ENCODE results near the gene SETD9. TPM values are rescaled to one million over a fixed set of nuclear protein-coding genes. Genes with fewer than 3 reads are reported as not detected.

Gene SETD9, protein sequence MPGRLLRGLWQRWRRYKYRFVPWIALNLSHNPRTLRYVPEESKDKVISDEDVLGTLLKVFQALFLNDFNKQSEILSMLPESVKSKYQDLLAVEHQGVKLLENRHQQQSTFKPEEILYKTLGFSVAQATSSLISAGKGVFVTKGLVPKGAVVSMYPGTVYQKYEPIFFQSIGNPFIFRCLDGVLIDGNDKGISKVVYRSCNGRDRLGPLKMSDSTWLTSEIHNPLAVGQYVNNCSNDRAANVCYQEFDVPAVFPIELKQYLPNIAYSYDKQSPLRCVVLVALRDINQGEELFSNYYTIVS
- total RNA-seq (2014; rRNA removed; shearing (Covaris generic)), result 10.1 and 14.4 TPM in 2 replicates

DNA sequence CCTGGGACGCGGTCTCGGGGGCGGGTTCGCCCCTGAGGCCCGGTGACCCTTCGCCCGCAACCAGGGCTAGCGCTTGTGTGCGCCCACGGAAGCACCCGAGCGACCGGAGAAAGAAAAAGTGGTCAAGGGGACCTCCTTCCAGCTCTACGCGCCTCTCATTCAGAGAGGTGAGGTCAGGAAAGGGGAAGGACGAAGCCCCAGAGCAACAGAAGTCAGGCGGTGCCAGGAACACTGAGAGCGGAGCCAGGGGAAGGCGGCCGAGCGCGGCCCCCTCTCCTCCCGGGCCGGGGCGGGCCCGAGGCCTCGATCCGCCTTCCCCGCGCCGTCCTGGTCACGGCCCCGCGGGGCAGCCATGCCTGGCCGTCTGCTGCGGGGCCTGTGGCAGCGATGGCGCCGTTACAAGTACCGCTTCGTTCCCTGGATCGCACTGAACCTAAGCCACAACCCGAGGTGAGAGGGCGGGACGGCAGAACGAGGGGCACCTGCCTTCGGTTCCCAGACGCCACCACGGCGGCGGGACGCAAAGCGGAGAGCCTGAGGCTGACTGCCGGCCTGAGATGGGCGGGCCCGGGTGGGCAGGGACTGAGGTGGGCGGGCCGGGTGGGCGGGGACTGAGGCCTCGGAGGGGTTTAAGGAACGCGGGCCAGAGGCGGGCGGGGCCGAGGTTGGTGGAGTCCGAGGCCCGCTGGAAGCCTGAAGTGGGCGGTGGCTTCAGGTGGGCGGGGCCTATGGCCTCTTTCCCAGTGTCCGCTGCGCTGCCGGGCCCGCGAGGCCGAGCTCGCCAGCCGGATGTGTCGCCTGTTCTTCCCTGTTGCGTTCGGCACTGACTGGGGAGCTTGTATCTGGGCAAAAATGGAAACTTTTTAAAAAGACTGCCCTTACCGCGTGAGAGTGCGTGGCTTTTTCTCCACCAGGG, at the start of gene SETD9:
TSS of gene SETD9 (plus strand) at position 303 of the 916 bp plus-strand sequence. CDS start at position 353, 50 bp downstream.
- Histone ChIP-seq H3K4me3 (ENCODE audit: insufficient read depth, low read depth, low read length) (peak within 1 kb of the TSS; percentile 78), H3K27me3 (ENCODE audit: control insufficient read depth, insufficient read depth, low read length) (no peaks in the 10 kb centered on the region), H3K36me3 (replicated peaks; ENCODE audit: control insufficient read depth, insufficient read depth, low read length) (no peaks in the 10 kb centered on the region)
- DNase-seq, result peak; percentile 96

DNA sequence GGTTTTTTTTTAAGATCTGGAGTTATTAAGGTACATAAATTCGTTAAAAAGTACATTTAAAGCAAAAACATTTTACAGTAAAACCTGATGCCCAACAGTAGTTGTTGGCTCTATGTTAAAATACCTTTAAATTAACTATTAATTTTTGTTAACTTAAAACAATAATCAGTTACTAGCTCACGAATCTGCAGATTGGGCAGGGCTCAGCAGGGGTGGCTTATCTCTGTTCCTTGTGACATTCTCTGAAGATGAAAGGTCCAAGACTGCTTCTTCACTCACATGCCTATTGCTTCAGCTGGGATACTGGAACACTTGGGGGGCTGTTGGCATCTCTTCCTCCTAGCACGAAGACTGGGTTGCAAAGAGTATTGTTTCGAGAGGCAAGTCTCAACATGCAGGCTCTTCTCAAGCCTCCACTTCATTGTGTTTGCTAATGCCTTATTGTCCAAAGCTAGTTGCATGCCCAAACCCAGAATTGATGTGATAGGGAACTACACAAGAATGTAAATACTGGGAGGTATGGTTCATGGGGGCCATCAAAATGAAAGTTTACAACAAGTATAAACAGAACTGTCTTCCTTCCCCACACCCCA, 47.4 kb upstream of the SETD9 start:
- no peaks in the 10 kb centered on the region for H3K36me3 ChIP-seq (replicated peaks; ENCODE audit: control insufficient read depth, insufficient read depth, low read length)
- no peak overlapping the region for H3K4me3 ChIP-seq (ENCODE audit: insufficient read depth, low read depth, low read length)

DNA sequence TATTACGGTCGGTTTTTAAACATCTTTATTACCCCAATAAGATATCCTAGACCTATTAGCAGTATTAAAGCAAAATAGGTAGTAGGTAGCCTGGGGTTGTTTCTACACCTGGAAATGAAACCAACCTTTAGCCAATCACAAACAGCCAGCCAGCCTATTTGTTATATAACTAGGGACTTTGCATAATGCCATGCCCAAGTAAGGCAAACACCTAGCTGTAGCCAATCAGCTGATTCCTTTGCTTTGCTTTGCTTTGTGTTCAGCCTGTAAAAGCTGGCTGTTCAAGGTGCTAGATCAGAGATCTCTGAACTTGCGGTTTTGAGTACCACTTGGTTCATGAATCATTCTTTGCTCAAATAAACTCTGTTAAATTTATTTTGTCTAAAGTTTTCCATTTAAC, 46.5 kb upstream of the SETD9 start:
- no peaks in the 10 kb centered on the region for H3K36me3 ChIP-seq (replicated peaks; ENCODE audit: control insufficient read depth, insufficient read depth, low read length)
- no peaks in the 10 kb centered on the region for H3K27me3 ChIP-seq (ENCODE audit: control insufficient read depth, insufficient read depth, low read length)
- DNase-seq, result no peak
- H3K4me3 ChIP-seq (ENCODE audit: insufficient read depth, low read depth, low read length), result no peak overlapping the region

More for the DNA sequence above, 47.4 kb upstream of the SETD9 start:
- no peak for DNase-seq
- H3K27me3 ChIP-seq (ENCODE audit: control insufficient read depth, insufficient read depth, low read length), result no peaks in the 10 kb centered on the region

DNA sequence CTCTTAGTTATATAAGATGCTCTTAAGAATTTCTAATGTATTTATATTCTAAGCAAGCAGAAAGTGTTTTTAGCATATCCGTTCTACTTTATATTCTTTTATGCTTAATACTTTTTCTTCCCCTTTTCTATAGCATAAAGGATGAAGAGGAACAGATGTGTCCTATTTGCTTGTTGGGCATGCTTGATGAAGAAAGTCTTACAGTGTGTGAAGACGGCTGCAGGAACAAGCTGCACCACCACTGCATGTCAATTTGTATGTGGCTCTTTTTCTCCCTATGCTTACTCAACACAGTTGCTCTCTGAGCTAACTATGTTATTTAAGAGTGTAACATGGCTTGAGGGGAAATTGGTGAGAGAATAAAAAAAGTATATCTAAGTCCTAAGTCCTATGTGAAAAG, 37.6 kb upstream of the SETD9 start:
- H3K4me3 ChIP-seq (ENCODE audit: insufficient read depth, low read depth, low read length), result no peak overlapping the region
- no peaks in the 10 kb centered on the region for H3K27me3 ChIP-seq (ENCODE audit: control insufficient read depth, insufficient read depth, low read length)
- H3K36me3 ChIP-seq (replicated peaks; ENCODE audit: control insufficient read depth, insufficient read depth, low read length), result no peaks in the 10 kb centered on the region
- DNase-seq, result no peak

DNA sequence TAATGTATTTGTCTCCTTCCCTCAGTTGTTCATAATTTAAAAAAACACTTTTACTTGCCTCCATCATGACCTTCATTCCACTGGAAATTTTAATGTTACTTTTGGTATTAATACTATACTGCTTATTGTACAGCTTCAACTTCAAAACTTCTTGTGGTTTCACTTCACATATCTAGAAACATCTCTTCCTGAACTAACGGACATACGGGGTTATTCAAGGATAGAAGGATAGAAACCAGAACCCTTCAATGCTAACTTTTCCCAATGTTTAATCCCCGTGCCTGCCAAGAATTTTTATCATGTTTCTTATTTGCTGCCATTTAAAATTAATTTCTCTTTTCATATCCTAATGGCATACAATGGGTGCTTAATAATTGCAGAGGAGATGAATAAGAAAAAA, 36.3 kb upstream of the SETD9 start:
- Histone ChIP-seq H3K27me3 (ENCODE audit: control insufficient read depth, insufficient read depth, low read length) (no peaks in the 10 kb centered on the region), H3K36me3 (replicated peaks; ENCODE audit: control insufficient read depth, insufficient read depth, low read length) (no peaks in the 10 kb centered on the region), H3K4me3 (ENCODE audit: insufficient read depth, low read depth, low read length) (no peak overlapping the region)
- DNase-seq, result no peak

DNA sequence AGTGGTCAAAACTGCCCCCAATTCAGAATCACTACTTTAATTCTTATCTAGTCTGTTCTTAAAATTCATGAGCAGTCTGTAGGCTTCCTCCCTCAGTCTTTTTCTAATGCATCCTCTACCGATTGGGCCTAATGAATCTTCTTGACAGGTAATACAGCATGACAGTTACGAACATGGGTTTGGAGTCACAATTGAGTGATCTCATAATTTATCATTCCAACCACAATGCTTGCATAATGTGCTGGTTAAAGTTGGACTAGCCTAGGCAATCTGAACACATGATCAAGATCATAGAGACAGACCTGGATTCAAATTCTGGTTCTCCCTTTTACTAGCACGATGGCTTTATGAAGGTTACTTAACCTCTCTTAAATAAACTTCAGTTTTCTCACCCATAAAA, 33.1 kb upstream of the SETD9 start:
- Histone ChIP-seq H3K36me3 (replicated peaks; ENCODE audit: control insufficient read depth, insufficient read depth, low read length) (no peaks in the 10 kb centered on the region), H3K27me3 (ENCODE audit: control insufficient read depth, insufficient read depth, low read length) (no peaks in the 10 kb centered on the region), H3K4me3 (ENCODE audit: insufficient read depth, low read depth, low read length) (no peak overlapping the region)
- no peak for DNase-seq

DNA sequence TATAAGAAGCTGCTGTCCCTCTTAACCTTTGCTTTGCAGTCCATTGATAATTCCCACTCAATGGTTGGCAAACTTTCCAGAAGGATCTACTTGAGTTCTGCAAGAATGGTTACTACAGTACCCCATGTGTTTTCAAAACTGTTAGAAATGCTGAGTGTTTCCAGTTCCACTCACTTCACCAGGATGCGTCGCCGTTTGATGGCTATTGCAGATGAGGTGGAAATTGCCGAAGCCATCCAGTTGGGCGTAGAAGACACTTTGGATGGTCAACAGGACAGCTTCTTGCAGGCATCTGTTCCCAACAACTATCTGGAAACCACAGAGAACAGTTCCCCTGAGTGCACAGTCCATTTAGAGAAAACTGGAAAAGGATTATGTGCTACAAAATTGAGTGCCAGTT, 27.8 kb upstream of the SETD9 start:
- no peak for DNase-seq
- no peak overlapping the region for H3K4me3 ChIP-seq (ENCODE audit: insufficient read depth, low read depth, low read length)
- no peaks in the 10 kb centered on the region for H3K27me3 ChIP-seq (ENCODE audit: control insufficient read depth, insufficient read depth, low read length)
- peaks cover 1% of the 10 kb centered on the region for H3K36me3 ChIP-seq (replicated peaks; ENCODE audit: control insufficient read depth, insufficient read depth, low read length)

DNA sequence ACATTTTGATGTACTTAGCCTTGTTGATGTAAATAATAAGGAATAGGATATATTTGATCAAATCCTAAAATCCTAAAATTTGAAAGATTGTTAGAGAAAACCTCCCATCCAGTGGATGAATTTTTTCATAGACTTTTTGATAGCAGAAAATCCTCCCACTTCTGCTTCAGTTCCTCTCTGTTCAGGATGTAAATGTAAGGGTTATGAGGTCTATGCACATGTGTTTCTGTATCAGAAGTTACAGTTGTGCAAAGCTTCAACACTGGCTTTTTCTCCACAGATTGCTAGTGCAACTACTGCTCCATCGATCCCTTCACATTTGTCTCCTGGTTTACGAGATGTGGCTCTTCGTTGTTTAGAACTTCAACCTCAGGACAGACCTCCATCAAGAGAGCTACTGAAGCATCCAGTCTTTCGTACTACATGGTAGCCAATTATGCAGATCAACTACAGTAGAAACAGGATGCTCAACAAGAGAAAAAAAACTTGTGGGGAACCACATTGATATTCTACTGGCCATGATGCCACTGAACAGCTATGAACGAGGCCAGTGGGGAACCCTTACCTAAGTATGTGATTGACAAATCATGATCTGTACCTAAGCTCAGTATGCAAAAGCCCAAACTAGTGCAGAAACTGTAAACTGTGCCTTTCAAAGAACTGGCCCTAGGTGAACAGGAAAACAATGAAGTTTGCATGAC, 16.0 kb upstream of the SETD9 start:
- no peaks in the 10 kb centered on the region for H3K27me3 ChIP-seq (ENCODE audit: control insufficient read depth, insufficient read depth, low read length)
- no peak for DNase-seq
- H3K36me3 ChIP-seq (replicated peaks; ENCODE audit: control insufficient read depth, insufficient read depth, low read length), result no peaks in the 10 kb centered on the region
- H3K4me3 ChIP-seq (ENCODE audit: insufficient read depth, low read depth, low read length), result no peak overlapping the region

DNA sequence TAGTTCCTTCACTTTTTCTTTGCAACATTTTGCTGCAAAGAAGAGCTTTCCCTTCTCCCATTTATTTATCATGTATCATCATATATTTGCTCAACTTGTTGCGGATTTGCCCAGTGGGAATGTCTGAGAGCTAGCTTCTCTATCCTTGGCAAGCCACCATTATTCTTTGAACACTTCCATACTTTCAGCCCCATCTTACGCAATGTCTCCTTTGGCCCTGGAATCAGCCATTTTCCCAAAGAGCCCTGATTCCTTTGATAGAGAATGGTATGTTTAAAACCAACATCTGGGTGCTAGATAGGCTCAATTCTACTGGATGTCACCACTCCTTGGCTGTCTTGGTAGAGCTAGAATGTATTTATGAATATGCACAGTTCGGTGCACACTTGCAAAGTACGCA, 12.6 kb upstream of the SETD9 start:
- Histone ChIP-seq H3K36me3 (replicated peaks; ENCODE audit: control insufficient read depth, insufficient read depth, low read length) (no peaks in the 10 kb centered on the region), H3K4me3 (ENCODE audit: insufficient read depth, low read depth, low read length) (no peak overlapping the region), H3K27me3 (ENCODE audit: control insufficient read depth, insufficient read depth, low read length) (no peaks in the 10 kb centered on the region)
- no peak for DNase-seq

DNA sequence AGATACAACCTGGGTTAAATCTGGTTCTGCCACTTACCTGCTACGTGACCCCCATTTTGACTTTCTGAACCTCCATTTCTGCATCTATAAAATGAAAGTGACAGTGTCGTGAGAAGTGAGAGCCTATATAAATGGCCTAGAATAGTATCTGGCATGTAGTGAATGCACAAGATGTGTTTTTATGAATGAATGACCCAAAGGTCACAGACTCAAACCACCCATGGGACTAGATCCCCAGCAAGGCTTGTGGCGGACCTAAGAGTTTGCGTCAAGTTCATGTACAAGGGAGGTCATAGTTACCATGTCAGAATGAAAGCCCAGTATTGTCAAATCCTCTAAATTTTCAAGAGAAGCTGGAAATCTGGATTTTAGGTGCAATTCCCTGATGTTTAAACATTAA, 11.2 kb upstream of the SETD9 start:
- Histone ChIP-seq H3K4me3 (ENCODE audit: insufficient read depth, low read depth, low read length) (no peak overlapping the region), H3K36me3 (replicated peaks; ENCODE audit: control insufficient read depth, insufficient read depth, low read length) (no peaks in the 10 kb centered on the region), H3K27me3 (ENCODE audit: control insufficient read depth, insufficient read depth, low read length) (no peaks in the 10 kb centered on the region)
- DNase-seq, result no peak

DNA sequence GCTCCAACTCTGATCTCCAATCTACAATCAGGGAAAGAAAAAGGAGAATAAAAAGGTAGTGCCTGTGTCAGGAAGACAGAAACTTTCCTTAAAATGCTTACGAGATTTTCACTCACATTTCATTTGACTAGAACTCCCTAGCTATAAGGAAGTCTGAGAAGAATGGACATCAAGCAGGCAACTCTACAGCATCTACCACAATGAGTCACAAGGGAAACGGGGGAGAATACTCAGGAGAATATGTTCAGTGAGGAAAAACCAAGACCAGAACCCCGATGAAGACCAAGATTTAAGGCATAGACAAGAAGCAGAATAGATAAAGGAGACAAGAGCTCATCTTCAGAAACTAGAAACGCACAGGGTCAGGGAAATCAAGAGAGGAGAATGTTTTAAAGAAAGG, 9.0 kb upstream of the SETD9 start:
- DNase-seq, result no peak
- Histone ChIP-seq H3K27me3 (ENCODE audit: control insufficient read depth, insufficient read depth, low read length) (no peaks in the 10 kb centered on the region), H3K36me3 (replicated peaks; ENCODE audit: control insufficient read depth, insufficient read depth, low read length) (no peaks in the 10 kb centered on the region), H3K4me3 (ENCODE audit: insufficient read depth, low read depth, low read length) (no peak overlapping the region)

DNA sequence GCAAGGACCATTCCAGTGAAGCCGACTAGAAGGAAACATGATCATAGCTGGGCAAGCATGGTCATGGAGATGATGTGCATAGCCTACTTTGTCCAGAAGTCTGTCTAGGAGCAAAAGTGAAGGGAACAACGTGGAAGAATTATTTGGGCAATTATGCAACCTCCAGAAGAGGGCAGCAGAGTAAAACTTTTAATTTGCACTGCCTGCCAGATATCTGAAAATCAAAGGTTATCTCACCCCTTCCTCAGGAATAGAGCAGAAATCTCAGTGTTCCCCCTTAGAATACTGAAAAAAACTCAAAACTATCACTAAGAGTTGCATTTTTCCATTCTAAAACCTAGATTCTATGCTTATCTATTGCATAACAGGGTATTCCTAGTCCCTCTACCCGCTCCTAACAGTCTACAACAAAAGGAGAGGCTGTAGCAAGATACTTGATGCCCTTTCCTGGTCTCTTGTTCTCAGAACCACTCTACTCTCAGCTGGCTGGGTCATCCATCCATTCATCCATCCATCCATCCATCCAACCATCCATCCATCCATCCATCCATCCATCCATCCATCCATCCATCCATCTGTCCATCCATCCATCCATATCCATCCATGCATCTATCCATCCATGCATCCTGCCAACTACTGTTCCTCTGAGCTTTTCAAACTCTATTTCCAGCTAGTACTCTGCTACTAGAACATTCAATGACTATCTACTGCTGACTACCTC, 8.4 kb upstream of the SETD9 start:
- DNase-seq, result peak; percentile 32
- H3K4me3 ChIP-seq (ENCODE audit: insufficient read depth, low read depth, low read length), result no peak overlapping the region
- H3K27me3 ChIP-seq (ENCODE audit: control insufficient read depth, insufficient read depth, low read length), result no peaks in the 10 kb centered on the region
- no peaks in the 10 kb centered on the region for H3K36me3 ChIP-seq (replicated peaks; ENCODE audit: control insufficient read depth, insufficient read depth, low read length)

DNA sequence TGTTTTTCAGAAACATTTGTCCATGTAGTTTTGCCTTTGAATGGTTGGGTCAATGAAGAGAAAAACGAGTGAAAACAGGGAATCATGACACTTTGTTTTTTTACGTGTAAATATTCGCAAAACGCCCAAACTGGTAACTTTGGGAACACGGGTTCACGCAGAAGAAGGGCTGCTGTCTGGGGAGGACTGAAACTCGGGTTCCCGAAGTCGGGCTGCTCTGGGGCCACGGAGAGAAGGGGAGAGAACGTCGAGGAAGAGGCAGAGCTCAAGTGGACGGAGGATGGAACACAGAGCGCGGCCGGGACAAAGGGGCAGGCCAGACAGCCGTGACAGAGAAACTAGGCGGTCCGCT, 478 bp upstream of the SETD9 start:
- DNase-seq, result no peak
- Histone ChIP-seq H3K27me3 (ENCODE audit: control insufficient read depth, insufficient read depth, low read length) (no peaks in the 10 kb centered on the region), H3K36me3 (replicated peaks; ENCODE audit: control insufficient read depth, insufficient read depth, low read length) (no peaks in the 10 kb centered on the region), H3K4me3 (ENCODE audit: insufficient read depth, low read depth, low read length) (peak overlapping the region; percentile 72)

Data from H7 (cell line).